Skin epidermis (tissue), 12 donors: ENCODE data around the gene EPHB6.

Experiments
- H3K27ac ChIP-seq, 21 experiments: fragments of 200-600 bp; sonication (generic) in 11 of 21; one replicate each; pipeline ENCODE4 v1.5.0; 2020; ENCODE audit warnings: mild to moderate bottlenecking in 3 of 21, inconsistent platforms in 2 of 21, moderate library complexity in 2 of 21
- H3K4me3 ChIP-seq, 7 experiments: fragments of 200-600 bp; sonication (generic) in 2 of 7; one replicate each; pipeline ENCODE4 v1.5.0; 2020; ENCODE audit warnings: inconsistent platforms in 2 of 7, mild to moderate bottlenecking in 2 of 7, moderate library complexity in 1 of 7

EPHB6 gene

GRCh38 chr7:142890874-142891485, 36.1 kb downstream of the EPHB6 start:
- H3K27ac ChIP-seq, result no peak overlapping the region
- H3K4me3 ChIP-seq, result no peak overlapping the region

- Histone ChIP-seq H3K27ac (no peak overlapping the region), H3K4me3 (no peak overlapping the region)
These were observed 36.7 kb downstream of the EPHB6 start for GRCh38 chr7:142891490-142892082.

GRCh38 chr7:142892951-142893350, 38.1 kb downstream of the EPHB6 start:
- no peak overlapping the region for H3K27ac ChIP-seq

GRCh38 chr7:142894112-142894984, 39.5 kb downstream of the EPHB6 start:
- Histone ChIP-seq H3K4me3 (no peak overlapping the region), H3K27ac (no peak overlapping the region)

More at GRCh38 chr7:142892951-142893350, 38.1 kb downstream of the EPHB6 start:
- H3K4me3 ChIP-seq, result no peak overlapping the region

GRCh38 chr7:142894985-142895593, 40.2 kb downstream of the EPHB6 start:
- H3K27ac ChIP-seq, result no peak overlapping the region
- H3K4me3 ChIP-seq, result no peak overlapping the region

- no peak overlapping the region for H3K4me3 ChIP-seq
- no peak overlapping the region for H3K27ac ChIP-seq
These were observed 41.3 kb downstream of the EPHB6 start for GRCh38 chr7:142896151-142896550.

- H3K27ac ChIP-seq, result no peak overlapping the region
These were observed 42.0 kb downstream of the EPHB6 start for GRCh38 chr7:142896741-142897379.

GRCh38 chr7:142897691-142898090, 42.8 kb downstream of the EPHB6 start:
- no peak overlapping the region for H3K27ac ChIP-seq
- H3K4me3 ChIP-seq, result no peak overlapping the region

More at GRCh38 chr7:142896741-142897379, 42.0 kb downstream of the EPHB6 start:
- H3K4me3 ChIP-seq, result no peak overlapping the region

- Histone ChIP-seq H3K4me3 (no peak overlapping the region), H3K27ac (peak overlapping the region in 1 of 21 experiments; percentile 3)
These were observed 43.7 kb downstream of the EPHB6 start for GRCh38 chr7:142898377-142899170.

GRCh38 chr7:142899661-142900060, 44.8 kb downstream of the EPHB6 start:
- Histone ChIP-seq H3K4me3 (no peak overlapping the region), H3K27ac (no peak overlapping the region)

- no peak overlapping the region for H3K4me3 ChIP-seq
- peak overlapping the region in 3 of 21 experiments; percentile 12 to 64 (median 58) for H3K27ac ChIP-seq
These were observed 46.8 kb downstream of the EPHB6 start for GRCh38 chr7:142901426-142902259.

- H3K27ac ChIP-seq, result no peak overlapping the region
- H3K4me3 ChIP-seq, result no peak overlapping the region
These were observed 49.3 kb downstream of the EPHB6 start for GRCh38 chr7:142904128-142904527.

- Histone ChIP-seq H3K4me3 (no peak overlapping the region), H3K27ac (no peak overlapping the region)
These were observed 50.9 kb downstream of the EPHB6 start for GRCh38 chr7:142905759-142906158.

- Histone ChIP-seq H3K27ac (no peak overlapping the region), H3K4me3 (no peak overlapping the region)
These were observed 51.8 kb downstream of the EPHB6 start for GRCh38 chr7:142906643-142907042.

- no peak overlapping the region for H3K27ac ChIP-seq
- no peak overlapping the region for H3K4me3 ChIP-seq
These were observed 53.4 kb downstream of the EPHB6 start for GRCh38 chr7:142908290-142908689.

GRCh38 chr7:142908921-142909890, 54.3 kb downstream of the EPHB6 start:
- Histone ChIP-seq H3K27ac (no peak overlapping the region), H3K4me3 (no peak overlapping the region)

- Histone ChIP-seq H3K27ac (no peak overlapping the region), H3K4me3 (no peak overlapping the region)
These were observed 55.2 kb downstream of the EPHB6 start for GRCh38 chr7:142910031-142910433.
